GM19463 (cell line): ENCODE data around the gene MAGI2.
"Not testable (repeated sequence)": the region's sequence is repeated elsewhere in the genome, so short reads cannot be mapped to it uniquely, and the experiment has no call there.

Source experiments
- ATAC-seq: cut with Tn5 transposase; IDR thresholded peaks from one replicate; pipeline ENCODE4 v1.9.1; 2021; ENCODE audit warnings: mild to moderate bottlenecking, moderate library complexity; ENCODE audit not compliant: unreplicated experiment

MAGI2 gene

GRCh38 chr7:78265486-78265885 is 1188.0 kb downstream of the MAGI2 start:
- no peak for ATAC-seq

- no peak for ATAC-seq
Observed at GRCh38 chr7:78265071-78265470, 1188.4 kb downstream of the MAGI2 start.

- no peak for ATAC-seq
Observed at GRCh38 chr7:78264105-78264504, 1189.4 kb downstream of the MAGI2 start.

- no peak for ATAC-seq
Observed at GRCh38 chr7:78261739-78262138, 1191.7 kb downstream of the MAGI2 start.

GRCh38 chr7:78261302-78261701 is 1192.2 kb downstream of the MAGI2 start:
- ATAC-seq, result no peak

- ATAC-seq, result no peak
Observed at GRCh38 chr7:78260826-78261225, 1192.6 kb downstream of the MAGI2 start.

GRCh38 chr7:78254726-78255055 is 1198.8 kb downstream of the MAGI2 start:
- ATAC-seq, result no peak

- no peak for ATAC-seq
Observed at GRCh38 chr7:78253850-78254725, 1199.4 kb downstream of the MAGI2 start.

GRCh38 chr7:78248867-78249266 is 1204.6 kb downstream of the MAGI2 start:
- no peak for ATAC-seq

- ATAC-seq, result no peak
Observed at GRCh38 chr7:78247910-78248689, 1205.4 kb downstream of the MAGI2 start.

GRCh38 chr7:78240179-78240578 is 1213.3 kb downstream of the MAGI2 start:
- ATAC-seq, result not testable (repeated sequence)

GRCh38 chr7:78234634-78235033 is 1218.8 kb downstream of the MAGI2 start:
- no peak for ATAC-seq

GRCh38 chr7:78232806-78233205 is 1220.7 kb downstream of the MAGI2 start:
- no peak for ATAC-seq

- ATAC-seq, result no peak
Observed at GRCh38 chr7:78226059-78226719, 1227.3 kb downstream of the MAGI2 start.

- ATAC-seq, result no peak
Observed at GRCh38 chr7:78225534-78225933, 1227.9 kb downstream of the MAGI2 start.

- no peak for ATAC-seq
Observed at GRCh38 chr7:78224923-78225322, 1228.5 kb downstream of the MAGI2 start.

GRCh38 chr7:78223598-78223997 is 1229.9 kb downstream of the MAGI2 start:
- ATAC-seq, result no peak

- ATAC-seq, result no peak
Observed at GRCh38 chr7:78222001-78222751, 1231.3 kb downstream of the MAGI2 start.

GRCh38 chr7:78220754-78221153 is 1232.7 kb downstream of the MAGI2 start:
- no peak for ATAC-seq

GRCh38 chr7:78218876-78219275 is 1234.6 kb downstream of the MAGI2 start:
- ATAC-seq, result no peak

- no peak for ATAC-seq
Observed at GRCh38 chr7:78218051-78218450, 1235.4 kb downstream of the MAGI2 start.
